ENCODE measurements around the gene VAMP2.

VAMP2 gene

GRCh38 chr17:8124350-8125153, 38.2 kb downstream of the VAMP2 start:
- DNase-seq: peak in 4 of 51 donors; percentile 9 to 29 (median 19)

GRCh38 chr17:8123695-8124349, 38.9 kb downstream of the VAMP2 start, which contains the start of gene HES7:
TSS of gene HES7 (minus strand) at chr17:8124106. CDS start at chr17:8124084, 22 bp downstream.
- DNase-seq: no peak

DNA sequence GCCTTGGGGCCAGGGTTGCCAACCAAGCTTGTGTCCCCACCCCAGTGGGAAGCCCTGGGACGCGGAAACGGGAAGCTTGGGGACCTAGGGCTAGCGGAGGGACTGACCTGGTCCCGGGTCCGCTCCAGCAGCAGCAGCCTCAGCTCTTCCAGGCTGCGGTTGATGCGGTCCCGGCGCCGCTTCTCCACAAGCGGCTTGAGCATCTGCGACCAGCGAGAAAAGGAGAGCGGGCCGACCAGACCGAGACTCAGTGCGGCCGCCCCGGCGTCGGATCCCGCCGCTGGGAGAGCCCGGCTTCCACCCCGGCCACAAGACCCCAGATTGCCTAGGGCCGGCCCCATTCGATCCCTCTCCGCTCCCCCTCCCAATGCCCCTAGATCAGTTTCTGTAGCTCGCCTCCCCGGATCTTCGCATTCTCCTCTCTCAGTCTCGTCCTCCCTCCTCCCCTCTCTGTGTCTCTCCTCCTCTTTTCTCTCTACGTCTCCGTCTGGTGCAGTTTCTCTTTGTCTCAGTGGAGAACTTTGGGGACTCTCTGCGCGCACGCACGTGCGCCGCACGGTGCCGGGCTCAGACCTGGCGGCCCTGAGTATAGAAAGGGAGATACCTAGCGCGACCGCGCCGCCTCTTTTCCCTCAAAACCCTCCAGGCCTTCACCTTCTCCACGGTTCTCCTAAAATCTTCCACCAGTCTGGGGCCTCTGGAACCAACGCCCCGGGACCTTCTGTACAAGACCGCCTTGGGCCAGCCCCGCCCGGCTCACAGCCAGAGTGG, 39.6 kb downstream of the VAMP2 start:
- peak in 3 of 51 donors; percentile 19 to 36 (median 27) for DNase-seq

DNA sequence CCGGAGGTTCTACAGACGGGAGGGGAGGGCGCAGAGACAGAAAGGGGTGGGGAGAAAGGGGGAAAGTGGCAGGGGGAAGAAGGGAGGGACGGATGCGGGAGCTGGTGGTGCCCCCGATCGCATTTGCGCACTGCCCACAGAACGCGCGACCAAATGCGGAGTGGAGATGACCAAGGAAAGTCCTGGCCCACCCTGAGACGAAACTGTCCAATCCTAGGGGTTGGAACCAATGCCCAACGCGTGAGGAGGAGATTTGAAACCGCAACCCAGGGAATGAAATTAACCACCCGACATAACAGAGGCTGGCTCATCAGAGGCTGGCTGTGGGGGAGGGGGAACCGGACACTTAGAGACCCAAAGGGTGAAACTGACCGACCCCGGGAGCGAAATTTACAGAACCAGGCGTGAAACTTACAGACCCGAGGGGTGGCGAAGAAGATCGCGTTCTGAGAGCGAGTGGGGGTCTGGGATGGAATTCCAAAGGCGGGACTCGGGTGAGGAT, 40.3 kb downstream of the VAMP2 start:
- peak in 2 of 51 donors; percentile 18 to 36 for DNase-seq

DNA sequence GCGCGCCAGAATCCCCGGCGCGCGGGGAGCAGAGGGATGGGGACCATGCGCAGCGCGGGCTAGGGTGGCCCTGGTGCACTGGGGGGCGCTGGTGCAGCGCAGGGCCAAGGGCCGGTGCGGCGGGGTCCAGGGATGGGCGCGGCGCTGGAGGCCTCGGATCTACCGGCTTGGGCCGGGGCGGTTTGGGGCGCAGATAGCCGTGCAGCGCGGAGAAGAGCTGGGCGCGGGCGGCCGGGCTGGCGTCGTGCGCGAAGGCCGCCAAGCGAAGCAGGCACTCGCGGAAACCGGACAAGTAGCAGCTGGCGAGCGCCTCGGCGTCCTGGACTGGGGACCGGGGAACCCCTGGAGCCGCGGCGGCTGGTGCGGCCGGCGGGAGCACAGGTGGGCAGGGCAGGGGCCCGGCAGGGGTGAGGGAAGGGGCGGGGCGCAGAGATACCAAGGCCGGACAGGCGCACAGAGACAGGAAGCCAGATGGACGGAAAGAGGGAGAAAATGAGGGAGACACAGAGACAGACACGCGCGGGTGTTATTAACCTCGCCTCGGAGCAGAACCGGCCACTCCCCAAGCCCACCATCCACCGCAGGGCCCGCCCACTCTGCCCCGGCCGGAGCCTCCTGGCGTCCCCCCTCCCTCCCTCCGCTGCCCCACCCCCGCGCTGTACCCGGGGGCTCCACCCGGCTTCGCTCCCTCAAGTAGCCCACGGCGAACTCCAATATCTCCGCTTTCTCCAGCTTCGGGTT, 40.9 kb downstream of the VAMP2 start:
- DNase-seq: peak in 42 of 51 donors; percentile 23 to 84 (median 56)

DNA sequence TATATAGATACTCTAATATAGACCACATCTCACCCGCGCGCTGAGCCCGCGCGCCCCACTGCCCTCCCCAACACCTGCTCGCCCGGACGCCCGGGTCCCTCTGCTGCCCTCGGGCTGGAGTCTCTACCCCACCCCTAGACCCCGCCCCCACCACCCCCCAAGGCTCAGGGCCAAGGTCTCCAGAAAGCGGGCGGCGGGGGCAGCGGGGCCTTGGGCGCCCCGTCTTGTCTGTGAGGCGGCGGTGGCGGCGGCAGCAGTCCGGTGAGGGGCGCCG, 41.4 kb downstream of the VAMP2 start:
- DNase-seq: peak in 1 of 51 donors; percentile 32

GRCh38 chr17:8120520-8121406, 42.0 kb downstream of the VAMP2 start:
- DNase-seq: peak in 34 of 51 donors; percentile 21 to 82 (median 44)

DNA sequence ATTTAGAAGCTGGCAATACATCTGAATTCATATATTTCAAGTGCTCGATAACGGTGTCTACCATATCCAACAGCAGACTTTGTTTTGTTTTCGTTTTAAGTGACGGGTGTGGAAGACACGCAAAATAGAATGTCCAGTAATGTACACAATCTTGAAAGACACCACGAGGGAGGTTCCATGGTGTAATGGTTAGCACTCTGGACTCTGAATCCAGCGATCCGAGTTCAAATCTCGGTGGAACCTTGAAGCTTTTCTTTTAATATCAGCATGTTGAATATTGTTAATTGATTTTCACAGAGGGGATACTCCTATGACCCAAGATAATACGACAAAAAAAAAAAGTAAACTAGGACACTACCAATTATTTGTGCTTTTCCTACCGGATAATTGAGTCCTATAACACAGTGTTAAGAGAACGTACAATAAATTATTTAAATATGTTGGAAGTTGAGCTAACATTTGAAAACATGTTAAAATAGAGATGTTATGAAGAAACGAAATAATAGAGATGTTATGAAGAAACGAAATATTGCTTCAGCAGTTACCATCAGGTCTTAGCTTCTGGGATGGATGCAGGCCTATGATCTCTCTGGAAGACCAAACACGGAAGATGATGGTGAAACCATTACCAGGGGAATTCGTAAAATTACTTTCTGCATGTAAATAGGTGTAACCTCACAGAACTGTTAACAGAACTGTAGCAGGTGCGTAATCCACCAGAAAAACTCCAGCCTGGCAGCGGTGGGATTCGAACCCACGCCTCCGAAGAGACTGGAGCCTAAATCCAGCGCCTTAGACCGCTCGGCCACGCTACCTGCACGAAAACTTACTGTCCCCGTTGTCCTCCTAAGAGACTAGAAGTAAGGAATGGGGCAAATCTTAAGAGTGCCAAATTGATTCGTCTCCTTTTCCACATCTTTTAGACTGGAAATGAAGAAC, 42.9 kb downstream of the VAMP2 start:
- DNase-seq: peak in 46 of 51 donors; percentile 26 to 90 (median 65)

- DNase-seq: peak; percentile 33 to 97 (median 78)
These were observed 43.8 kb downstream of the VAMP2 start for GRCh38 chr17:8118769-8119580.

GRCh38 chr17:8117980-8118768, 44.6 kb downstream of the VAMP2 start, which contains the start of gene ALOXE3:
TSS of gene ALOXE3 (minus strand) at chr17:8118514. CDS start at chr17:8117990, 524 bp downstream.
- peak in 7 of 51 donors; percentile 14 to 80 (median 32) for DNase-seq

DNA sequence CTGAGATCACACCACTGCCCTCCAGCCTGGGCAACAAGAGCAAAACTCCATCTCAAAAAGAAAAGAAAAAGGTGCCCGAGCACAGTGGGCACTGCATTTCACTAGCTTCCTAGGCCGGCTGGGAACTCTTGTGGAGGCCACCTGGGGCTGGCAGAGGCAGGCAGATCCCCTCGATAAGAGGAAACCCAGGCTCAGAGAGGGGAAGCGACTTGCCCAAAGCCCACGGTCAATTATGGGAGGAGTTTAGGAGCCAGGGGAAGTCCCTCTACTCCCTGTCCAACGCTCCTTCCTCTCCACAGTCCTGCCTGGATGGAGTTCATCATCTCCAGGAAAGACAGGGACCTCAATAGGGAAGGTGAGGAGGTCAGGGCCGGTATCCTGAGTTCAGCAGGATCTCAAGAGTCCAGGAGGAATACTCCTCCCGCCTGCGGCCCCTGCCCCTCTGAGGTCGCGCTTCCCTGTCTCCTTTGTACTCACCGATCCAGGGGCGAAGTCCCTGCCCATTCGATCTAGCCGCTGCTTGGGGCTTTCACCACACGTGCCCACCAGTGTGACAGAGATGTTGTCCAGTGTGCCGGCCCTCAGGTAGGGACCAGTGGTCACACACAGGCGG, 45.3 kb downstream of the VAMP2 start:
- DNase-seq: peak in 1 of 51 donors; percentile 32

DNA sequence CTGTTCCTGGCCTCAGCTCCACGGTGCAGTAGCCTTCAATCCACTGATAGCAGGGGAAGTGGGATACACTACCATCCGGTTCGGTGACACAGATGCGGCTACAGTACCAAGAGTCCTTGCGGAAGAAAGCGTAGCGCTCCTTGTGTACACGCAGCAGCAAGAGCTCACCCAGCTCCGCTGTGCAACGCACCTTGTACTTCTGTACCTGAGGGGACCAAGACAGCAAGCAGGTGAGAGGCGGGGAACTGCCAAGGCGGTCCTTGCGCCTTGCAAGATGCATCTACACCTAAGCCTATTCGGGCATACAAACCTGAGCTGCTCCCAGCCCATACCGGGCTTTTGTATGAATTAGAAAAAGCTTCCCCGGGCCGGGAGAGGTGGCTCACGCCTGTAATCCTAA, 46.0 kb downstream of the VAMP2 start:
- no peak for DNase-seq

DNA sequence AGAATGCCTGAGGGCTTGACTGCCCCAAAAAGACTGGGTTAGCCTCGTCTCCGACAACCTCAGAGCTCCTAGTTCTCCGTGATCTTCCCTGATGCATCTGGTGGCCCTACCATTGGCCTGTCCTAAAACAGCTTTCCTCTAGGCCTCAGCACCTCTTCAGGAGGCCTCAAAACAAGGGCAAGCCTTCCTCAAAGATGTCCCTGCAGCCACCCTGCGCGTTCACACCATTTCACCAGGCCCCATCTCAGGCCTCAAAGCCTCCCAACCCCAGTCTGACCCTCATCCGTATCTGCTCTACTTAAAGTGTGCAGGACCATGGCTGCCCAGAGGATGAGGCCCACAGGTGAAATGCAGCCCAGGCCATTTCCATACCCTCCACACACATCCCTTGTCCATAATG, 51.8 kb downstream of the VAMP2 start:
- DNase-seq: no peak

DNA sequence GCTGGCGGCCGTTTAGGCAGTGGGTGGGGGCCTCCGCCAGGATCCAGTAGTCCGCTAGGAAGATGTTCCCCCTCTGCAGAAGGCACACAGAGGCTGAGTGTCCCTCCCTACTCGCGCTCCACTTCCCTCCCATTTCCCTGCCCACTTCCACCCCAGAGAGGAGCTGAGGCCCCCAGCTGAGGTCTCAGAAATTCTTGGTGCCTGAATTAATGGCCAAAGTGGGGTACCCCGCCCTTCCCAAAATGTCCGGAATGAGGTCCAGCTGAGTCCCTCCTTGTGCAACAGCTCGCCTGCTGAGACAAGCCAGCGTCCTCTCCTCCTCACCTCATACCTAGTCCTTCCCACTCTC, 52.3 kb downstream of the VAMP2 start:
- no peak for DNase-seq

DNA sequence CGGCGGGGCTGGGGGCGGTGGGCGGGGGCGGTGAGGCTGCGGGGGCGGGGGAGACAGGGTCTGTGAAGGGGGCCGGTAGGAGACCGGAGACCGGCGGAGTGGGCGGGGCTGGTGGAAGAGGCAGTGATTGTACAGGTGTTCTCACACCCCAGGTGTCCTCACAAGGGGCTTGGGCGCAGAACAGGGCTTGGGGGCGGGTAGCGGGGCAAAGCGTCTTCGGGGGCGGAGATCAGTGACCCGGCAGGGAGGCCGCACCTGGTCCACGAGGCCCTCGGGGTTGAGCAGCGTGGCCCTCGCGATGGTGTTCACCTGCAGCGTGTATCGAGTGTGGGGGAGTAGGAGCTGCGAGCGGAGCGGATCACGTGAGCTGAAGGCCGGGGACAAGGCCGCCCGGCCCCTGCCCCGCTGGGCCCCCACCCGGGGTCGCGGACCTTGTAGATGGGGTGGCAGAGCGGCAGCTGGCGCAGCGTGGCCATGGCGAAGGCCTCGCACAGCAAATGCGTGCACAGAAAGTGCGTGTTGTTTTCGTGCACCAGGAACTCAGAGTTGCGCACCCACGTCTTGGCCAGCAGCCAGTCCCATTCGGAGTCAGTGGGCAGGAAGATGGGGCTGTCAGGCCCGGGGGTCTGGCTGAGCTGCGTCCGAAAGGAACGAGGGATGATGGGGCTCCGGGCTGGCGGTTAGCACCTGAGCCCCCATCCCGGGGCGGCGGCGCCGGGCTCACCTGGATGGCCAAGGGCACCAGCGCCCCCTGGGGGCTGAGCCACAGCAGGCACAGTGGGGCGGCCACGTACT, 52.9 kb downstream of the VAMP2 start:
- peak in 9 of 51 donors; percentile 2 to 42 (median 26) for DNase-seq

Data from hypothalamus (tissue), 51 donors.